GM19395 (cell line): ENCODE measurements around the gene TNK1.

Experiments used
- ATAC-seq: cut with Tn5 transposase; IDR thresholded peaks from one replicate; pipeline ENCODE4 v1.9.1; 2021; ENCODE audit warnings: mild to moderate bottlenecking, moderate library complexity; ENCODE audit not compliant: unreplicated experiment

The TNK1 gene

GRCh38 chr17:7389924-7390910 lies 9.3 kb downstream of the TNK1 start:
- no peak for ATAC-seq

GRCh38 chr17:7391307-7391706 lies 10.4 kb downstream of the TNK1 start:
- ATAC-seq = no peak

GRCh38 chr17:7392696-7393612 lies 12.1 kb downstream of the TNK1 start:
- no peak for ATAC-seq

DNA sequence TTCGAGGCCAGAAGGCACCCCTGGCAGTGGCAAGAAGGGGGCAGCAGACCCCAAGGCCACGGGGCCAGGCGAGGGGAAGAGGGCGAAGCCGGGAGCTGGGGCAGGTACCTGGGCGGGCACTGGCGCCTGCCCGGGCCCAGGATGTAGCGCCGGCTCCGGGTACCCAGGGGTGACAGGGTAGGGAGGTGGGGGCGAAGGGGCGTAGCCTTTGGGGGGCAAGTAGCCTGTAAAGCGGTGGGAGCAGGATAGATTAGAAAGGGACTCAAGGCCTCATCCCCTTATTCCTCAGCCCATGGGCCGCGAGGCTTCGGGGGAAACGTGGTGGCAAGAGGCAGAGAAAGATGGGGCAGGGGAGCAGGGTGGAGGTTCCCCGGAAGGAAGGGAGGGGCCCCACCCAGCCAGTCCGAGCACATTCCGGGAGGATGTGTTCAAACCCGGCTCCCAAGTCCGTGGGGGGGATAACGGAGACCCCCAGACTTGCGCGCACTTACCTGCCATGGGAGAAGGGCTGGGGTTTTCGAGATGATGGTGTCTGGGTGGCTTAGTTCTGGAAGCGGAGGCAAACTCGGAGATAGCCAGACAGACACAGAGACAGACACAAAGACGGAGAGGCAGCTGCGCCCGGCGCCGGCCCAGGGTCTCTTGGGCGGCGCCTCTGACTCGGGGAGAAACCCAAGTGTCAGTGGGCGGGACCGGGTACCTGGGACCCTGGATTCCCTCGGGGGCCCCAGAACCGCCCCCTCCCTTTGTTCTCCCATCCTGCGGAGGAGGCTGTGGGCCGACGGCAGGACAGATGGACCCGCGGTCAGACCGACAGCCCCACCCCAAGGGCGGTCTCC lies 12.9 kb downstream of the TNK1 start:
- ATAC-seq = no peak

DNA sequence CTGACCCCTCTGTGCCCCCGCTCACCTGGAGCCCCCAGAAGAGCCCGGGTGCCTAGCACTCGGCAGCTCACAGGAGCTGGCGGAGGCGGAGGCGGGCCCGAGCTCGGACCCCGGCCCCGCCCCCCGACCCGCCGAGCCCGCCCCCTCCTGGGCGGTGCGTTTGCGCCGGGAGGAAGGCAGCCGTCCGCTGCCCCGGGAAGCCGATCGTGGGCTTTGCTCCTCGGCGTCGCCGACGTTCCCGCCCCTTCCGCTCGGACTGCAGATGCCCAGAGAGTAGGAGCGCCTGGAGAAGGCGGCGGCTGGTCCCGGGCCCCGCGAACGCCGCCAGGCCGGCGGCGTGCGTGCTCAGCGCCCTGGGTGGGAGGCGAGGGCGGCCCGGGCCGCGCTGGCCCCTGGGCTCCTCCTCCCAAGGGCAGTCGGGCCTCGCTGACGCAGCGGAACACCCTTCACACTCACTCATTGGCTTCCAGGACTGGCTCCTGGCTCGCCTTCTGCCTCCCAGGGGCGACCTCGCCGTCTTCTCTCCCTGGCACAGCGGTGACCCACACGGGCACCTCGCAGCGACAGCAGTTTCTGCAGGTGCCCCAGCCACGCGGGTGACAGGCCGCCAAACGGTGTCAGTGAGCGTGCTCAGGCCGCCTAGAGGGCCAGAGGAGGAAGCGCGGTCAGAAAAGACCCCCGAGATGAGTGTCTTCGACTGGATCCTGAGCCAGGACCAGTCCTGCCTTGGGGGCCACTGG lies 13.7 kb downstream of the TNK1 start, which contains the start of gene PLSCR3:
Gene PLSCR3, minus strand, starts transcription at position 74 of the 740 bp plus-strand sequence. CDS start 415 bp downstream, outside the sequence.
- ATAC-seq = no peak

GRCh38 chr17:7396147-7396546 lies 15.3 kb downstream of the TNK1 start:
- ATAC-seq = no peak

GRCh38 chr17:7398612-7399011 lies 17.7 kb downstream of the TNK1 start:
- ATAC-seq = no peak

DNA sequence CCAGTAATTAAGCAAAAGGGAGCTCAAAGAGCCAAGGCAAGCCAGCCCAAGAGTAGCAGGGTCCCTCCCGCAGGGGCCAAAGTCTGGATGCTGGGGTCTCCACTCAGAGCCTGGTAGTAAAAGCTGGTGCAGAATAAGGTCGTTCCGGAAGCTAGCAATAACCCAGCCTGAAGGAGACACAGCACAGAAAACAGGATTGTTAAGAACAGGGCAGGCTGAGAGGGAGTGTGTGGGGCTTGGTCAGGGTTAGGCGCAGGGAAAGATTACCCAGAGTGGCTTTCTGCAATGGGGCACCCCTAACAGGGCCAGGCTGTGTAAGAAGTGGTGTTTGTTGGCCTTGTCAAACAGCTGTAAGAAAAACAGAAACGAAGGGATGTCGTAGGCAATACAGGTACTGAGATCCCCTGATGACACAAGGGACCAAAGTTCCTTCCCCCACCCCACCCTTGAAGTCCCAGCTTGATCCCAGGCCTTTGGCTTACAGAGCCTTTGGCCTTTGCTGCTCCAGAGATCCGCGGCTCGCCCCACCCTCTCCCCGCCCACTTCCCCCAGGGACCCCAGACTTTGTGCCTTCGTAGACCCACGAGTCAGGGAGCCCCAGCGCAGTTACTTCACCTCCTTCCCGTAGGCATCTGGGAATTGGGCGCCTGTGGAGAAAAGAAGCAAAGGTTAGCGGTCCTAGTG lies 22.3 kb downstream of the TNK1 start:
- ATAC-seq = no peak

GRCh38 chr17:7403727-7403976 lies 22.8 kb downstream of the TNK1 start:
- peak; percentile 28 for ATAC-seq

GRCh38 chr17:7403977-7404736 lies 23.3 kb downstream of the TNK1 start, which contains the start of gene TMEM256:
TSS of gene TMEM256 (minus strand) at chr17:7404097. CDS start at chr17:7404084, 13 bp downstream.
- ATAC-seq = peak; percentile 88

DNA sequence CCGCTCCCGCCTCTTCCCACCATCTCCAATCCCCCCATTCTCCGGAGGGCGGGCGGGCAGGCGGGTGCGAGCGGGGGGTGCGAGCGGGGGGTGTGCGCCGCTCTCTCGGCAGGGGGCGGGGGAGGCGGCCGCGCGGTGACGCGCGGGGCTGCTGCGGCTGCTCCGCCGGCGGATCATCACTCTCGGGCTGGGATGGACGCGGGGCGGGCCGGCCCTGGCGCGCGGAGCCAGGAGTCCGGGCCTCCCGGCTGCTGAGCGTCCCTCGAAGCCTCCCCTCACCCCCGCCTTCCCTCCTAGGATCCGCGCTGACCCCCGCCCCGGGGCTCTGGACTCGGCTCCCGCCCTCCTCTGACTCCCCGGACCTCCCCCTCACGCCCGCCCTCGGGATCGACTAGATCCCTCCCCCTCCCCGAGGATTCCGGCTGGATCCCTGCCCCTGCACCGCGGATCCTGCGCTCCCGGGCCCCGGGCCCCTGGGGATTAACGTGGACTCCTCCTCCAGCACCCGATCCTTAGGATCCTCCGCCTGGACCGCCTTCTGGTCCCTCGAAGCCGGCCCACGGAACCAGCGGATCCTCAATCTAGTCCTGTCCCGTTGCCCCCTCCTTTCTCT lies 24.0 kb downstream of the TNK1 start:
- no peak for ATAC-seq

GRCh38 chr17:7405350-7406234 lies 24.7 kb downstream of the TNK1 start:
- ATAC-seq = no peak

DNA sequence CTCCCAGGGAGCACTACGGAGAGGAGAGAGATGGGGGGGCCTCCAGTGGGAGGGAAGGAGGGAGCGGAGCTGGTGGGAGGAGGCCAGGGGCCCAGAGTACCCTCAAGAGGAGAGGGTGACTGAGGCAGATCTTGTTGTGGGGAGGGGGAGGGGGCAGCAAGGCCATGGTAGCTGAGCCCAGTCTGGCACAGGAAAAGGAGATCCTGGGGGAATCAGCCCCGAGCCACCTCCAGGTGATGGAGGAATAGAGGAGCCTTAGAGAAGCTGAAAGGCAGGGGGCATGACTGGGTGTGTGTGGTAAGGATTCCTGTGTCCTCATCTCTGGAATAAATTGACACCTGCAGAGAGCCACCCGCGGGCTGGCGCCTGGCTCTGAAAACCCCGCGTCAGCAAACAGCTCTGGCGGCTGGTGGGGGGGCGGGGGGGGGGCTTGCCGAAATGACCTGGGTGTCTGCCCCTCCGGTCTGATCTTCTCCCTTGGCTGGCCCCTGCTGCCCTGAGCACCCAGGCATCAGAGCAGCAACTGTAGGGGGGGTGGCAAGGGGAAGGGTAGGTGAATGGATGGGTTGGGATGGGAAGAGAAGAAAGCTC lies 25.4 kb downstream of the TNK1 start:
- ATAC-seq = no peak

DNA sequence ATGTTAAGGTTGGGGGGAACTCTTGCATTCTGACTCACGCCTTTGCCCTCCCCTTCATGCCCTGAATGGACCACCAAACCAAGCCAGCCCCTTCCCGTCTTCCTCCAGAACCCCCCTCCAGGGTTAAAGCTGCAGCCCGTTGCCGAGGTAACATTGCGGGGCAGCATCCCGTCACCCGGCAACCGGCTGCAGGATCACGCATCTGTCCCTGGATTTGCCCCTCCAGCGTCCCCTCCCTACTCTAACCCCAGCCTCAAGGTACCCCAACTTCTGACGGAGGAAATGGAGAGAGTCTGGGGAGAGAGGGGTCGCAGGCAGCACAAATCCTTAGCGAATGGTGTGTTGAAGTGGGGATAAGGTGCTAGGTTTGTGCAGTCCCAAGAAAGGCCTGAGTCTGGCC lies 26.2 kb downstream of the TNK1 start:
- ATAC-seq = no peak

GRCh38 chr17:7407485-7408251 lies 26.8 kb downstream of the TNK1 start, which contains the start of gene NLGN2:
TSS of gene NLGN2 (plus strand) at chr17:7407845. CDS start at chr17:7408256, 411 bp downstream.
- ATAC-seq = no peak

GRCh38 chr17:7408252-7408727 lies 27.4 kb downstream of the TNK1 start:
- ATAC-seq = no peak
